Activated CD4-positive, alpha-beta T cell treated with anti-CD3 and anti-CD28 coated beads for 48 hours (primary cell): Measurements from ENCODE around the gene PDE1C.
"Not testable (repeated sequence)": the region's sequence is repeated elsewhere in the genome, so short reads cannot be mapped to it uniquely, and the experiment has no call there.

ENCODE experiments used
- DNase-seq: peaks from one replicate; pipeline ENCODE4 v3.0.0-alpha.2; 2020

The PDE1C gene

GRCh38 chr7:32042900-32043299 is 27.3 kb downstream of the PDE1C start:
- no peak for DNase-seq

GRCh38 chr7:32039000-32039756 is 31.0 kb downstream of the PDE1C start:
- DNase-seq = no peak

GRCh38 chr7:32037650-32038198 is 32.5 kb downstream of the PDE1C start:
- DNase-seq = no peak

- DNase-seq = no peak
Observed at GRCh38 chr7:32036557-32036956, 33.6 kb downstream of the PDE1C start.

GRCh38 chr7:32034052-32034451 is 36.2 kb downstream of the PDE1C start:
- no peak for DNase-seq

GRCh38 chr7:32033006-32033405 is 37.2 kb downstream of the PDE1C start:
- DNase-seq = no peak

- DNase-seq = no peak
Observed at GRCh38 chr7:32032211-32032610, 38.0 kb downstream of the PDE1C start.

- no peak for DNase-seq
Observed at GRCh38 chr7:32030904-32031692, 39.1 kb downstream of the PDE1C start.

GRCh38 chr7:32026083-32026425 is 44.2 kb downstream of the PDE1C start:
- DNase-seq = no peak

GRCh38 chr7:32025381-32026082 is 44.7 kb downstream of the PDE1C start:
- DNase-seq = no peak

GRCh38 chr7:32023376-32023775 is 46.8 kb downstream of the PDE1C start:
- no peak for DNase-seq

- no peak for DNase-seq
Observed at GRCh38 chr7:32022966-32023365, 47.2 kb downstream of the PDE1C start.

GRCh38 chr7:32020551-32021159 is 49.6 kb downstream of the PDE1C start:
- DNase-seq = no peak

GRCh38 chr7:32018845-32019578 is 51.2 kb downstream of the PDE1C start:
- DNase-seq = no peak

- no peak for DNase-seq
Observed at GRCh38 chr7:32015133-32015532, 55.1 kb downstream of the PDE1C start.

- DNase-seq = not testable (repeated sequence)
Observed at GRCh38 chr7:32013471-32013870, 56.7 kb downstream of the PDE1C start.

GRCh38 chr7:32005577-32005976 is 64.6 kb downstream of the PDE1C start:
- no peak for DNase-seq

- DNase-seq = no peak
Observed at GRCh38 chr7:32001948-32002347, 68.3 kb downstream of the PDE1C start.

GRCh38 chr7:31997423-31997822 is 72.8 kb downstream of the PDE1C start:
- no peak for DNase-seq

GRCh38 chr7:31995134-31995533 is 75.1 kb downstream of the PDE1C start:
- no peak for DNase-seq

- no peak for DNase-seq
Observed at GRCh38 chr7:31991846-31992245, 78.4 kb downstream of the PDE1C start.

GRCh38 chr7:31991406-31991805 is 78.8 kb downstream of the PDE1C start:
- DNase-seq = no peak
